GM18505 (cell line): ENCODE measurements around the gene PSTK.

Experiments
- ATAC-seq: cut with Tn5 transposase; IDR thresholded peaks from one replicate; pipeline ENCODE4 v1.9.1; 2021; ENCODE audit not compliant: unreplicated experiment
- POLR2A ChIP-seq: IDR thresholded peaks from 4 replicates; pipeline ENCODE4 v1.6.1; 2011; ENCODE audit warnings: borderline replicate concordance; ENCODE audit not compliant: insufficient read depth, insufficient read length; ENCODE audit errors: extremely low read depth

PSTK gene

DNA sequence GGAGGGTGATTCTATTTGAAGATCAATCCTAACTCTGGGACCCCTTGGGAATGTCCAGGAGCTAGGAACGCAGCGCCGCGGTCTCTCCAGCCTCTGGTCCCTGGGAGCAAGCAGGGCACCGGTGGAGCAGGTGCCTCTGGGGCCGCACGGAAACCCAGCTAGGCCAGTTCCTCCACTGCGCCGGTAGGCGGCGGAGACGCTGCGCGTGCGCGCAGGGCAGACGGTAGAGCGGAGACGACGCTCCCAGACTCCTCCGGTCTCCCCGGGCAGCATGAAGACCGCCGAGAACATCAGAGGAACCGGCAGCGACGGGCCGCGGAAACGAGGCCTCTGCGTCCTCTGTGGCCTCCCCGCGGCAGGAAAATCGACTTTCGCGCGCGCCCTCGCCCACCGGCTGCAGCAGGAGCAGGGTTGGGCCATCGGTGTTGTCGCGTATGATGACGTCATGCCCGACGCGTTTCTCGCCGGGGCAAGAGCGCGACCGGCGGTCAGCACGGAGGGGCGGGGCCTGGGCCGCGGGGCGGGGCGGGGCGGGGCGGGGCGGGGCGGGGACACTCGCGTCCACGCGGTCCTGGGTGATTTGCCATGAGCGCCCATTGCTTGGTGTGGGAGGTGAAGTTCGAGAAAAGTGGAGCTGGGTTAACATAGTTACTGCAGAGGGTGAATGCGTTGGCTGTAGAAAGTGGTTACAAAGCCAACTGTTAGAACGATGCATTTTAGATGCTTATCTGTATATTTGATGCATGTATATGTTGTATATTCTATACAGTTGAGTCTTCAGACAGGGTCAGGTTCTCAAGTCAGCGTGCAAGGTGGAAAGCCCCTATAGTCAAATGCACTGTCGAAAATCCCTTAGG is at the start of gene PSTK:
Gene PSTK (plus strand): TSS at position 193 of the 857 bp plus-strand sequence. CDS start 79 bp downstream, at position 272.
- TF ChIP-seq POLR2A = peak; percentile 85
- ATAC-seq = peak; percentile 98

DNA sequence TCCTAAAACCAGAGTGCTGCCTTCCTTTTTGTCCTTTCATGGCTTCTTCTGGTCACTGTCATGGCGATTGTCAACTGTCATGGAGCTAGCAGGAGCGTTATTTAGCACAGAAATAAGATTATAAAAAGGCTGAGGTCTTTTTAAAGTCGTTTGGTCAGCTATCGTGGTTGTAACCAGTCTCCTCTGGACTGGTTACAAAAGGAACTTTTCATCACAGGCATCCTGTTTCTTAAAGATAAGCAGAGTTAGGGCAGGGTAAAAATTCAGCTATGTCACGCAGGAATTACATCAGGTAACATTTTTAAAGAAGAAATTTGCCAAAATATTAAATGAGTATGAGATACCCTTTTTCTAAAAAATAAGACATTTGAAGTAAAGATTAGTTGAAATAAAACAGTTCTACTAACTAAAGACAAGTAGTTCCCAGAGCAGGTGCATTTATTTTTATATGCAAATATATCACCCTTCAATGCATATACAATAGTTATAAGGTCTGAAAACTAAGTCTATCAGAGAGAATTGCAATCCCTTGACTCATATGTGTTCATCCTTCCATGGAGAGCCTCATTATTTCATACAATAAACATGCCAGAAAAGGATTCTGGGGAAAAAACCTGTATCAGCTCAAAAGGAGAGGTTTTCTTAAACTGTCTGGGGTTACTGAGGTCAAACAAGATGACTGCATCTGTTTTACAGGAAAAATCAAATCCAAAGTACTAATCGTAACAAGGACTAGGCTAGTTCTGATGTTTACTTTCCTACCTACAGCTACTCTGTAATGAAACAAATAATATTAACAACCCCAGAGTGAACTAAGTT is 48.9 kb upstream of the PSTK start:
- no peak for TF ChIP-seq POLR2A

GRCh38 chr10:122939133-122939855 is 40.9 kb upstream of the PSTK start:
- no peak for TF ChIP-seq POLR2A
- no peak for ATAC-seq

More for the DNA sequence above, 48.9 kb upstream of the PSTK start:
- no peak for ATAC-seq

DNA sequence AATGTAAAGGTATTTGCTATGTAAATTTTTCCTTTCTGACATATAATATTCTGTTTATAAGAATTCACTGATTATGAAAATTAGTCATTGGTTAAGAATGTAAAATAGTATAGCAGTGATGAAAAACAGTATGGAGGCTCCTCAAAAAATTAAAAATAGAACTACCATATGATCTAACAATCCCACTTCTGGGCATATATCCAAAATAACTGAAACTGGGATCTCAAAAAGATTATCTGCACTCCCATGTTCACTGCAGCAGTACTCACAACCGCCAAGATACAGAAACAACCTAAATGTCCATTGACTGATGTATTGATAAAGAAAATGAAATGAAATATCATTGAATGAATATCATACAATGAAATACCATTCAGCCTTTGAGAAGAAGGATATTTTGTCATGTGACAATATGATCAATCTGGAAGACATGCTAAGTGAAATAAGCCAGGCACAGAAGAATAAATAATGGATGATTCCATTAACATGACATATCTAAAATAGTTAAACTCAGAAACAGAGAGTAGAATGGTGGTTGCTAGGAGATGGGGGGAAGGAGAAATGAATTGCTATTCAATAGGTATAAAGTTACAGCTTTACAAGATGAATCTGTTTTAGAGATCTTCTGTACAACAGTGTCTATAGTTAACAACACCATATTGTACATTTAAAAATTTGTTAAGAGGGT is 40.2 kb upstream of the PSTK start:
- TF ChIP-seq POLR2A = no peak
- no peak for ATAC-seq

DNA sequence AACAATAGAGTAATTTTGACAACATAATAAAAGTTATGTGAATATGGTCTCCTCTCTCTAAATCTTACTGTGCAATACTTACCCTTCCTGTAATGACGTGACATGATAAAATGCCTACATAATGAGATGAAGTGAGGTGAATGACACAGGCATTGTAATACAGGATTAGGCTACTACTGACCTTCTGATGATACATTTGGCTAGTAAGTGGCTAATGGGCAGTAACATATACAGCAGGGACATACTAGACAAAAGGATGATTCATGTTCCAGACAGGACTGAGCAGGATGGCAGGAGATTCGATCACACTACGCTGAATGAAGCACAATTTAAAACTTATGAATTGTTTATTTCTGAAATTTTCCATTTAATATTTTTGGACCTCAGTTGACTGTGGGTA is 30.9 kb upstream of the PSTK start:
- TF ChIP-seq POLR2A = no peak
- ATAC-seq = no peak

- TF ChIP-seq POLR2A = peak; percentile 77
- peak; percentile 97 for ATAC-seq
Measured at GRCh38 chr10:122953902-122954730, 26.1 kb upstream of the PSTK start, which contains the start of gene C10orf88. Gene C10orf88, minus strand, starts transcription at chr10:122954227. Its CDS starts 49 bp downstream, at chr10:122954178.

- no peak for ATAC-seq
Measured at GRCh38 chr10:122954731-122955050, 25.5 kb upstream of the PSTK start.

DNA sequence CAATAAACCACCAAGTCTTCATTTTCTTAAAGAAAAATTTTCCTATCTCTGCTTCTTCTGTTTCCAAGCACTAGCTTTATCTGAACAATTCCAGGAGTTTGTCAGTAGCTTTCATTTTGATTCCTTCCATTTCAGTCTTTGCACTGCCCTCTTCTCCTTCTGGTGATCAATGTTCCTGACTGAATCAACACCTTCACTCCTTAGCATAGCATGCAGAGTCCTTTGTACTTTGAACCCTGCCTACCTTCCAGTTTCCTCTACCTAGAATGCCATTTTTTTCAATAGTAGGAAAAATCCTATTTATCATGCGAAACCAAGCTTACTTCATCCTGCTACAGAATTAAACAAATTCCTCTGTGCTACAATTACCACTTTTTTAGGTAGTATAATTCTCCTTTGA is 24.3 kb upstream of the PSTK start:
- TF ChIP-seq POLR2A = no peak
- no peak for ATAC-seq

More at GRCh38 chr10:122954731-122955050, 25.5 kb upstream of the PSTK start:
- no peak for TF ChIP-seq POLR2A

- ATAC-seq = no peak
- no peak for TF ChIP-seq POLR2A
Measured at GRCh38 chr10:122957474-122957873, 22.7 kb upstream of the PSTK start.

- no peak for TF ChIP-seq POLR2A
- ATAC-seq = no peak
Measured at GRCh38 chr10:122962405-122962804, 17.8 kb upstream of the PSTK start.

DNA sequence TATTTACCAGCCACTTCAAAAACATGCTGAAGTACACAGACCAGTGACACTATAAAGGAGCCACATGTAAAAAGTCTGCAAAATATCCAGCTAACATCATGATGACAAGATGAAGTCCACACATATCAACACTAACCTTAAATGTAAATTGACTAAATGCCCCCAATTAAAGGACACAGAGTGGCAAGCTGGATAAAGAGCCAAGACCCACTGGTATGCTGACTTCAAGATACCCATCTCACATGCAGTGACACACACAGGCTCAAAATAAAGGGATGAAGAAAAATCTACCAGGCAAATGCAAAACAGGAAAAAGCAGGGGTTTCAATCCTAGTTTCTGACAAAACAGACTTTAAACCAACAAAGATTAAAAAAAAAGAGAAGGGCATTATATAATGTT is 13.3 kb upstream of the PSTK start:
- ATAC-seq = no peak

DNA sequence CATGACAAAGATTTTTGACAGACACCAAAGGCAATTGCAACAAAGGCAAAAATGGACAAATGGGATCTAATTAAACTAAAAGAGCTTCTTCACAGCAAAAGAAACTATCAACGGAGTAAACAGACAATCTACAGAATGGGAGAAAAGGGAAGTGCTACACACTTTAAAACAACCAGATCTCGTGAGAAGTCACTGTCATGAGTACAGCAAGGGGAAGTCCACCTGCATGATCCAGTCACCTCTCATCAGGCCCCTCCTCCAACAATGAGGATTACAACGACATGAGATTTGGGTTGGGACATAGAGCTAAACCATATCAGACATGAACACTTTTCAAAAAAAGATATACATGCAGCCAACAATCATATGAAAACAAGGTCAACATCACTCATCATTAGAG is 11.5 kb upstream of the PSTK start:
- TF ChIP-seq POLR2A = no peak
- ATAC-seq = no peak

More for the DNA sequence above, 13.3 kb upstream of the PSTK start:
- no peak for TF ChIP-seq POLR2A
